Dermis microvascular lymphatic vessel endothelial cell (primary cell): ENCODE data around the gene CDH23. TPM values are rescaled to one million over a fixed set of nuclear protein-coding genes. Genes with fewer than 3 reads are reported as not detected.
"Not testable (repeated sequence)": the region's sequence is repeated elsewhere in the genome, so short reads cannot be mapped to it uniquely, and the experiment has no call there.

Source experiments
- DNase-seq, 2 donors: peaks; one replicate each; pipeline versions ENCODE4 v3.0.0 to v3.0.0-alpha.2; 2010; ENCODE audit warnings: low read depth in 2 of 2
- total RNA-seq: library from RNA; depleted of rRNA; stranded (reverse); fragments of >200 nt; gene quantifications from 2 replicates; pipeline ENCODE4 v1.2.1, GENCODE V29; 2014

Gene CDH23
- total RNA-seq, 1 donor from 2014 or later: under 0.01 TPM

GRCh38 chr10:71848325-71849275 lies 451.9 kb downstream of the CDH23 start:
- DNase-seq: peak in 1 of 2 donors; percentile 80

- DNase-seq: no peak
Measured at GRCh38 chr10:71849461-71849908, 452.8 kb downstream of the CDH23 start.

GRCh38 chr10:71850021-71850742 lies 453.5 kb downstream of the CDH23 start:
- no peak for DNase-seq

- peak; percentile 91 to 97 for DNase-seq
Measured at GRCh38 chr10:71850743-71851464, 454.2 kb downstream of the CDH23 start, which contains the start of gene PSAP. PSAP (minus strand) TSS chr10:71851251; CDS start chr10:71851221, 30 bp downstream.

GRCh38 chr10:71851465-71852095 lies 454.9 kb downstream of the CDH23 start:
- DNase-seq: not testable (repeated sequence)

GRCh38 chr10:71852355-71852937 lies 455.7 kb downstream of the CDH23 start:
- no peak for DNase-seq

GRCh38 chr10:71854031-71854430 lies 457.3 kb downstream of the CDH23 start:
- DNase-seq: no peak

- no peak for DNase-seq
Measured at GRCh38 chr10:71856619-71857018, 459.9 kb downstream of the CDH23 start.

GRCh38 chr10:71857934-71858890 lies 461.5 kb downstream of the CDH23 start:
- no peak for DNase-seq

- DNase-seq: peak; percentile 70 to 99
Measured at GRCh38 chr10:71860243-71861029, 463.7 kb downstream of the CDH23 start.

GRCh38 chr10:71863203-71863602 lies 466.5 kb downstream of the CDH23 start:
- DNase-seq: no peak

- DNase-seq: no peak
Measured at GRCh38 chr10:71864911-71865361, 468.2 kb downstream of the CDH23 start.

Other genes starting within 250 kb of the CDH23 start
- 14.8 and 18.1 TPM in 2 replicates for gene UNC5B, start 184.3 kb upstream of the CDH23 start, total RNA-seq
- 1.8 and 2.7 TPM in 2 replicates for gene SLC29A3, start 77.7 kb upstream of the CDH23 start, total RNA-seq